B cell (primary cell): Measurements from ENCODE around the gene SLIT3. TPM values are rescaled to one million over a fixed set of nuclear protein-coding genes. Genes with fewer than 3 reads are reported as not detected.

Source experiments
- ATAC-seq: fragments of 200-7000 bp; cut with Tn5 transposase; one replicate; pipeline ENCODE4 v1.10.0; 2021; ENCODE audit warnings: low read depth, mild to moderate bottlenecking, moderate number of reproducible peaks, moderate library complexity
- CTCF ChIA-PET: fragments of 350-600 bp; sonication (Branson Sonifier 250); formaldehyde crosslinking; loops from one replicate; lab custom pipeline; 2021; ENCODE audit warnings: antibody characterized with exemption, inconsistent platforms; lab: Charles Lee
- POLR2A ChIA-PET: fragments of 350-600 bp; sonication (Branson Sonifier 250); formaldehyde crosslinking; loops from one replicate; lab custom pipeline; 2021; ENCODE audit warnings: antibody characterized with exemption; lab: Charles Lee
- DNase-seq: peaks from one replicate; pipeline ENCODE4 v3.0.0; 2013
- H2AFZ ChIP-seq: 2 replicates; pipeline ENCODE4 v1.6.1; 2012; ENCODE audit warnings: mild to moderate bottlenecking, low read depth, low read length; ENCODE audit not compliant: insufficient read depth, poor library complexity, severe bottlenecking
- H3K27ac ChIP-seq, 2 donors: 1 replicate in 1 of 2; 2 replicates in 1 of 2; pipeline ENCODE4 v1.5.1; 2012 to 2013; ENCODE audit warnings: low read length in 2 of 2, mild to moderate bottlenecking in 2 of 2, moderate library complexity in 1 of 2
- H3K27me3 ChIP-seq, 4 experiments: fragments of 200-600 bp in 1 of 4; sonication (generic) in 1 of 4; replicated peaks in 1 of 4; 1 replicate in 2 of 4; 2 replicates in 2 of 4; pipeline versions ENCODE4 v1.6.1 to v1.7.0; 2013 to 2016; ENCODE audit warnings: low read length in 3 of 4, mild to moderate bottlenecking in 2 of 4, mixed read lengths in 1 of 4, moderate library complexity in 1 of 4; ENCODE audit not compliant: insufficient read depth in 4 of 4, control insufficient read depth in 3 of 4; ENCODE audit errors: control extremely low read depth in 1 of 4
- H3K36me3 ChIP-seq, 2 experiments: replicated peaks in 1 of 2; 1 replicate in 1 of 2; 2 replicates in 1 of 2; pipeline versions ENCODE4 v1.6.1 to v1.7.1; 2013; ENCODE audit warnings: low read length in 1 of 2; ENCODE audit not compliant: insufficient read depth in 2 of 2, control insufficient read depth in 1 of 2; ENCODE audit errors: control extremely low read depth in 1 of 2, extremely low read depth in 1 of 2
- H3K4me1 ChIP-seq, 2 donors: fragments of 200-600 bp in 1 of 2; sonication (generic) in 1 of 2; 1 replicate in 1 of 2; 2 replicates in 1 of 2; pipeline versions ENCODE4 v1.5.1 to v1.6.1; 2013 to 2017; ENCODE audit warnings: low read length in 2 of 2; ENCODE audit not compliant: control insufficient read depth in 2 of 2, insufficient read depth in 2 of 2
- H3K4me2 ChIP-seq: replicated peaks from 2 replicates; pipeline ENCODE3; 2012; ENCODE audit warnings: mild to moderate bottlenecking, low read depth, low read length; ENCODE audit not compliant: poor library complexity, severe bottlenecking
- H3K4me3 ChIP-seq, 5 experiments: fragments of 200-600 bp in 1 of 5; sonication (generic) in 1 of 5; 1 replicate in 3 of 5; 2 replicates in 2 of 5; pipeline versions ENCODE4 v1.5.1 to v1.7.0; 2011 to 2016; ENCODE audit warnings: low read length in 4 of 5, mild to moderate bottlenecking in 4 of 5, low read depth in 2 of 5, control low read depth in 1 of 5, moderate library complexity in 1 of 5; ENCODE audit not compliant: insufficient read depth in 1 of 5; ENCODE audit errors: control extremely low read depth in 1 of 5, extremely low read depth in 1 of 5
- H3K79me2 ChIP-seq: fragments of 200-600 bp; sonication (generic); one replicate; pipeline ENCODE4 v1.6.0; 2016; ENCODE audit warnings: low read length; ENCODE audit not compliant: control insufficient read depth, insufficient read depth
- H3K9ac ChIP-seq: fragments of 200-600 bp; sonication (generic); 2 replicates; pipeline ENCODE4 v1.6.1; 2017; ENCODE audit warnings: mild to moderate bottlenecking, low read length, moderate library complexity
- H3K9me3 ChIP-seq, 3 donors: one replicate each; pipeline versions ENCODE4 v1.6.1 to v1.7.1; 2013; ENCODE audit warnings: low read length in 2 of 3; ENCODE audit not compliant: control insufficient read depth in 2 of 3, insufficient read depth in 1 of 3; ENCODE audit errors: control extremely low read depth in 1 of 3
- H4K20me1 ChIP-seq: 2 replicates; pipeline ENCODE4 v1.6.0; 2012; ENCODE audit warnings: mild to moderate bottlenecking, low read length; ENCODE audit not compliant: insufficient read depth, control insufficient read depth, poor library complexity, severe bottlenecking
- H3K27ac Mint-ChIP-seq: one replicate; pipeline ENCODE4 v1.8.0; 2021; ENCODE audit warnings: mixed read lengths
- H3K27me3 Mint-ChIP-seq: one replicate; pipeline ENCODE4 v1.8.0; 2021; ENCODE audit warnings: mixed read lengths
- H3K4me1 Mint-ChIP-seq: one replicate; pipeline ENCODE4 v1.8.0; 2021; ENCODE audit warnings: mixed read lengths
- H3K4me3 Mint-ChIP-seq: one replicate; pipeline ENCODE4 v1.8.0; 2021; ENCODE audit warnings: mixed read lengths
- H3K9me3 Mint-ChIP-seq: one replicate; pipeline ENCODE4 v1.8.0; 2022; ENCODE audit warnings: mixed read lengths; ENCODE audit not compliant: insufficient read depth
- EZH2 ChIP-seq: IDR thresholded peaks from 2 replicates; pipeline ENCODE4 v1.6.1; 2012; ENCODE audit warnings: borderline replicate concordance, low read depth, mild to moderate bottlenecking, moderate library complexity, low read length; ENCODE audit not compliant: insufficient read depth, poor library complexity, severe bottlenecking
- WGBS: methylation state at CpG from one replicate; pipeline ENCODE4 v1.1.5; 2013; ENCODE audit warnings: missing lambda C conversion rate; ENCODE audit not compliant: insufficient coverage; 5-methylcytosine and 5-hydroxymethylcytosine counted together
- intact Hi-C: fragments of 100-400 bp; cut with micrococcal nuclease; formaldehyde crosslinking; loops from one replicate; pipeline ENCODE4 v1.10.0; 2022
- polyA plus RNA-seq: library from polyadenylated mRNA; depleted of rRNA; stranded (reverse); fragments of >200 nt; gene quantifications from 2 replicates; pipeline ENCODE4 v1.2.3, GENCODE V29; 2012
- total RNA-seq, 2 donors: library from RNA; stranded (reverse); fragments of 120-200 nt in 1 of 2; gene quantifications; 1 replicate in 1 of 2; 2 replicates in 1 of 2; pipeline versions ENCODE4 v1.2.3 to v1.2.4, GENCODE V29; 2013 to 2022
- TF ChIP-seq, protein P1 (sequence below): fragments of 200-600 bp; IDR thresholded peaks from one replicate; pipeline ENCODE4 v1.8.0; 2022; ENCODE audit warnings: antibody characterized with exemption, mild to moderate bottlenecking

SLIT3 gene
- total and polyA plus RNA-seq, 2 donors (not counting 1 experiment from before 2014, with no cell fraction given), result not detected

DNA sequence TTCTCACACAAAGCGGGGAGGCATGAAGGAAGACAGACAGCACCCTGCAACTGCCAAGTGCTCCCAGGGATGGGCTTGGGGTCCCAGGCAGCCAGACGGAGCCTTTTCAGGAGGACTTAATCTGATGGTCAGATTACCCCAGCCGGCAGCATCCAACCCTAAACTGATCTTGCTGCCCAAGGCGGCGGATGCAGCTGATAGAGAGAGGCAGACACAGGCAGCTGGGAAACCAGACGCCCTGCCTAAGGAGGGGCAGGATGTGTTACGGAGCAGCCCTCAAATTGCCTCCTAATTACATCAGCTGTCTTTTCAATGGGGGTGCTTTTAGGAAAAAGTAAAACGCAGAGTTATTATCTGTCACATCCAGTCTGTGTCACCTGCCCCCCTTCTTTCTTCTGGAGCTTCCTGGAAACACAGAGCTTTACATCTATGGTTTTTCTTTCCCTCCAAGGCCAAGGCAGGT is 530.9 kb downstream of the SLIT3 start:
- Histone ChIP-seq H2AFZ (no peak overlapping the region), H3K9ac (no peak overlapping the region), H4K20me1 (no peaks in the 10 kb centered on the region), H3K4me3 (no peak overlapping the region), H3K27ac (no peak overlapping the region), H3K4me1 (no peaks in the 10 kb centered on the region), H3K27me3 (no peaks in the 10 kb centered on the region), H3K9me3 (peaks cover 0 to 14% (median 0%) of the 10 kb centered on the region in 3 donors), H3K36me3 (no peaks in the 10 kb centered on the region), H3K4me2 (no peak overlapping the region), H3K79me2 (no peaks in the 10 kb centered on the region)
- no peaks in the 10 kb centered on the region for H3K9me3 Mint-ChIP-seq
- H3K27me3 Mint-ChIP-seq, result no peaks in the 10 kb centered on the region
- no peak overlapping the region for H3K4me3 Mint-ChIP-seq
- 90% methylated on average over 5 of the region's 8 CpGs for WGBS
- no peak overlapping the region for H3K27ac Mint-ChIP-seq
- no peak for ATAC-seq
- ChIA-PET POLR2A (no interaction called here), CTCF (no interaction called here)
- no peak for DNase-seq
- intact Hi-C loops, result no loop called here
- TF ChIP-seq, protein P1, sequence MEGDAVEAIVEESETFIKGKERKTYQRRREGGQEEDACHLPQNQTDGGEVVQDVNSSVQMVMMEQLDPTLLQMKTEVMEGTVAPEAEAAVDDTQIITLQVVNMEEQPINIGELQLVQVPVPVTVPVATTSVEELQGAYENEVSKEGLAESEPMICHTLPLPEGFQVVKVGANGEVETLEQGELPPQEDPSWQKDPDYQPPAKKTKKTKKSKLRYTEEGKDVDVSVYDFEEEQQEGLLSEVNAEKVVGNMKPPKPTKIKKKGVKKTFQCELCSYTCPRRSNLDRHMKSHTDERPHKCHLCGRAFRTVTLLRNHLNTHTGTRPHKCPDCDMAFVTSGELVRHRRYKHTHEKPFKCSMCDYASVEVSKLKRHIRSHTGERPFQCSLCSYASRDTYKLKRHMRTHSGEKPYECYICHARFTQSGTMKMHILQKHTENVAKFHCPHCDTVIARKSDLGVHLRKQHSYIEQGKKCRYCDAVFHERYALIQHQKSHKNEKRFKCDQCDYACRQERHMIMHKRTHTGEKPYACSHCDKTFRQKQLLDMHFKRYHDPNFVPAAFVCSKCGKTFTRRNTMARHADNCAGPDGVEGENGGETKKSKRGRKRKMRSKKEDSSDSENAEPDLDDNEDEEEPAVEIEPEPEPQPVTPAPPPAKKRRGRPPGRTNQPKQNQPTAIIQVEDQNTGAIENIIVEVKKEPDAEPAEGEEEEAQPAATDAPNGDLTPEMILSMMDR, result no peak
- TF ChIP-seq EZH2, result no peak
- H3K4me1 Mint-ChIP-seq, result no peaks in the 10 kb centered on the region

DNA sequence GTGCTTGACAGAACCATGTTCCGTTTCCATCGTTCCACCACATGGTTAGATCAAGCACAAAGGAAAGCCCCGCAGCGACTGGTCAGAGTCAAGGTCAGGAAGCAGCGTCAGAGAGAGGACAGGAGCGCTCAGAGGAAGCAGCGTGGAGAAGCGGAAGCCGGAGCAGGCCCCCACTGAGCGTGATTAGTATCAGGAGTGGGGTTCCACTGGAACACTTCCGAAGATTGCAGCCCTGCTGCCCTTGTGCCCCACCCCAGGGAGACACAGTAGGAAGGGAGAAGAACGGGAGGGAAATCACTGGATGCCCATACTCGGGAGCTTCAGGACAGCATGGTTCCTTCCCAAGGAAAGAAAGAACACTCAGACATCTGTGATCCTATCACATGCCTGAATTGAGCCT is 532.8 kb downstream of the SLIT3 start:
- intact Hi-C loops, result no loop called here
- CTCF ChIA-PET, result no interaction called here

More for the DNA sequence above, 532.8 kb downstream of the SLIT3 start:
- Histone ChIP-seq H3K27ac (no peak overlapping the region), H3K79me2 (no peaks in the 10 kb centered on the region), H3K4me1 (no peaks in the 10 kb centered on the region), H2AFZ (no peak overlapping the region), H3K27me3 (no peaks in the 10 kb centered on the region), H3K4me3 (no peak overlapping the region), H3K9me3 (peaks cover 0 to 11% (median 0%) of the 10 kb centered on the region in 3 donors), H3K36me3 (no peaks in the 10 kb centered on the region), H4K20me1 (no peaks in the 10 kb centered on the region), H3K4me2 (no peak overlapping the region), H3K9ac (no peak overlapping the region)
- ATAC-seq (no peak), DNase-seq (no peak)
- H3K27me3 Mint-ChIP-seq, result no peaks in the 10 kb centered on the region
- H3K9me3 Mint-ChIP-seq, result no peaks in the 10 kb centered on the region
- 92% methylated on average over 13 of the region's 13 CpGs for WGBS
- no peaks in the 10 kb centered on the region for H3K4me1 Mint-ChIP-seq
- no peak overlapping the region for H3K4me3 Mint-ChIP-seq
- H3K27ac Mint-ChIP-seq, result no peak overlapping the region
- POLR2A ChIA-PET, result no interaction called here
- TF ChIP-seq EZH2, result no peak
- TF ChIP-seq, protein P1, result no peak
